GM19438 (cell line): Measurements from ENCODE around the gene SRRM3.
"Not testable (repeated sequence)": the region's sequence is repeated elsewhere in the genome, so short reads cannot be mapped to it uniquely, and the experiment has no call there.

Experiments
- ATAC-seq: cut with Tn5 transposase; IDR thresholded peaks from one replicate; pipeline ENCODE4 v1.9.1; 2021; ENCODE audit warnings: low read depth; ENCODE audit not compliant: unreplicated experiment

SRRM3 gene

GRCh38 chr7:76310102-76310957, 108.6 kb downstream of the SRRM3 start:
- ATAC-seq, result no peak

- not testable (repeated sequence) for ATAC-seq
These were observed 110.1 kb downstream of the SRRM3 start for GRCh38 chr7:76311838-76312237.

- ATAC-seq, result peak; percentile 33
These were observed 112.5 kb downstream of the SRRM3 start for GRCh38 chr7:76314042-76314721.

- ATAC-seq, result not testable (repeated sequence)
These were observed 113.0 kb downstream of the SRRM3 start for GRCh38 chr7:76314740-76315139.

GRCh38 chr7:76315364-76315763, 113.7 kb downstream of the SRRM3 start:
- ATAC-seq, result no peak

GRCh38 chr7:76316984-76317781, 115.5 kb downstream of the SRRM3 start:
- no peak for ATAC-seq

- ATAC-seq, result peak; percentile 87
These were observed 116.2 kb downstream of the SRRM3 start for GRCh38 chr7:76317782-76318487.

GRCh38 chr7:76318488-76319353, 117.0 kb downstream of the SRRM3 start:
- peak; percentile 51 for ATAC-seq

- ATAC-seq, result no peak
These were observed 123.4 kb downstream of the SRRM3 start for GRCh38 chr7:76325092-76325491.

- ATAC-seq, result no peak
These were observed 124.1 kb downstream of the SRRM3 start for GRCh38 chr7:76325811-76326210.

- no peak for ATAC-seq
These were observed 125.0 kb downstream of the SRRM3 start for GRCh38 chr7:76326646-76327233.

GRCh38 chr7:76327610-76328009, 125.9 kb downstream of the SRRM3 start:
- no peak for ATAC-seq

GRCh38 chr7:76328389-76328788, 126.7 kb downstream of the SRRM3 start:
- no peak for ATAC-seq

- ATAC-seq, result no peak
These were observed 127.8 kb downstream of the SRRM3 start for GRCh38 chr7:76329479-76329878.

- no peak for ATAC-seq
These were observed 128.6 kb downstream of the SRRM3 start for GRCh38 chr7:76330261-76330660.

GRCh38 chr7:76330673-76331072, 129.0 kb downstream of the SRRM3 start:
- ATAC-seq, result no peak

GRCh38 chr7:76332078-76332477, 130.4 kb downstream of the SRRM3 start:
- ATAC-seq, result no peak

GRCh38 chr7:76333511-76334101, 131.9 kb downstream of the SRRM3 start:
- ATAC-seq, result no peak
